RWPE2 (cell line): Measurements from ENCODE around the gene DIDO1.
A peak's percentile ranks its signal among the peaks of the same experiment; 100 is the strongest.

ENCODE experiments used
- ATAC-seq: fragments of 200-7000 bp; cut with Tn5 transposase; 3 replicates; pipeline ENCODE4 v1.9.1; 2021; ENCODE audit warnings: low read depth
- DNase-seq: peaks from one replicate; pipeline ENCODE4 v3.0.0-alpha.2; 2020; ENCODE audit warnings: low spot score
- H3K27ac ChIP-seq: fragments of 450-650 bp; 2 replicates; pipeline ENCODE4 v1.5.1; 2017; ENCODE audit warnings: mild to moderate bottlenecking; ENCODE audit not compliant: poor library complexity, severe bottlenecking
- H3K27me3 ChIP-seq: fragments of 250-450 bp; sonication (Bioruptor Pico); 2 replicates; pipeline ENCODE4 v1.5.1; 2021; ENCODE audit warnings: mild to moderate bottlenecking, moderate library complexity; ENCODE audit not compliant: insufficient read depth, poor library complexity, severe bottlenecking
- H3K36me3 ChIP-seq: fragments of 250-450 bp; sonication (Bioruptor Pico); 2 replicates; pipeline ENCODE4 v1.5.1; 2020; ENCODE audit warnings: low read depth, mild to moderate bottlenecking, moderate library complexity
- H3K4me1 ChIP-seq: fragments of 250-450 bp; sonication (Bioruptor Pico); 2 replicates; pipeline ENCODE4 v1.5.1; 2021; ENCODE audit warnings: mild to moderate bottlenecking, moderate library complexity; ENCODE audit not compliant: insufficient read depth, poor library complexity, severe bottlenecking
- H3K4me3 ChIP-seq: fragments of 250-450 bp; sonication (Bioruptor Pico); 2 replicates; pipeline ENCODE4 v1.5.1; 2021; ENCODE audit warnings: mild to moderate bottlenecking, moderate library complexity; ENCODE audit not compliant: severe bottlenecking
- H3K9me3 ChIP-seq: fragments of 250-450 bp; sonication (Bioruptor Pico); 2 replicates; pipeline ENCODE4 v1.5.1; 2021; ENCODE audit warnings: mild to moderate bottlenecking, moderate library complexity; ENCODE audit not compliant: severe bottlenecking
- TF ChIP-seq, protein P1 (sequence below): fragments of 450-650 bp; IDR thresholded peaks from one replicate; pipeline ENCODE4 v1.5.1; 2017; ENCODE audit warnings: mild to moderate bottlenecking, moderate library complexity; ENCODE audit not compliant: poor library complexity, severe bottlenecking

Gene DIDO1

DNA sequence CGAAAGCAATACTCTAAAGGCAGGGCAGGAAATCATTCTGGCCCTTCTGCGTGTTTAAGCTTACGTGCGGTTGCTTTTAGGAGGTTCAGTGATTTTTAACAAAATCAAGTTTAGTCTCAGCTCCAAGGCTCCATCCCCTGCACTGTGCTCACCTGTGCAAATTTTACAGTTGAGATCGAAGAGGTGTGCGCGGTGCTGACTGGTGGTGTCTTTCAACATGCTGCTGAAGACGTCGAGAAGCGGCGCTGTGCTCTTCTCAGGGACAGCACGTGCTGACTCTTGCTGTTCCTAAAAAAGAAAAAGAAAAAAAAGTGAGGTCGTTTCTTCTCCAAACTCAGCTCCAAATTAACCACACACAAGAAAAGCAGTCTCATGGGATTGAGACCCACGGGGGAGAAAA, 32.0 kb downstream of the DIDO1 start:
- peaks cover 2% of the 10 kb centered on the region for H3K4me1 ChIP-seq
- no peak overlapping the region for H3K4me3 ChIP-seq
- peaks cover 79% of the 10 kb centered on the region for H3K36me3 ChIP-seq
- TF ChIP-seq, protein P1, sequence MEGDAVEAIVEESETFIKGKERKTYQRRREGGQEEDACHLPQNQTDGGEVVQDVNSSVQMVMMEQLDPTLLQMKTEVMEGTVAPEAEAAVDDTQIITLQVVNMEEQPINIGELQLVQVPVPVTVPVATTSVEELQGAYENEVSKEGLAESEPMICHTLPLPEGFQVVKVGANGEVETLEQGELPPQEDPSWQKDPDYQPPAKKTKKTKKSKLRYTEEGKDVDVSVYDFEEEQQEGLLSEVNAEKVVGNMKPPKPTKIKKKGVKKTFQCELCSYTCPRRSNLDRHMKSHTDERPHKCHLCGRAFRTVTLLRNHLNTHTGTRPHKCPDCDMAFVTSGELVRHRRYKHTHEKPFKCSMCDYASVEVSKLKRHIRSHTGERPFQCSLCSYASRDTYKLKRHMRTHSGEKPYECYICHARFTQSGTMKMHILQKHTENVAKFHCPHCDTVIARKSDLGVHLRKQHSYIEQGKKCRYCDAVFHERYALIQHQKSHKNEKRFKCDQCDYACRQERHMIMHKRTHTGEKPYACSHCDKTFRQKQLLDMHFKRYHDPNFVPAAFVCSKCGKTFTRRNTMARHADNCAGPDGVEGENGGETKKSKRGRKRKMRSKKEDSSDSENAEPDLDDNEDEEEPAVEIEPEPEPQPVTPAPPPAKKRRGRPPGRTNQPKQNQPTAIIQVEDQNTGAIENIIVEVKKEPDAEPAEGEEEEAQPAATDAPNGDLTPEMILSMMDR: no peak
- DNase-seq (peak; percentile 67), ATAC-seq (no peak)
- no peak overlapping the region for H3K27ac ChIP-seq
- no peaks in the 10 kb centered on the region for H3K27me3 ChIP-seq
- H3K9me3 ChIP-seq: no peaks in the 10 kb centered on the region

DNA sequence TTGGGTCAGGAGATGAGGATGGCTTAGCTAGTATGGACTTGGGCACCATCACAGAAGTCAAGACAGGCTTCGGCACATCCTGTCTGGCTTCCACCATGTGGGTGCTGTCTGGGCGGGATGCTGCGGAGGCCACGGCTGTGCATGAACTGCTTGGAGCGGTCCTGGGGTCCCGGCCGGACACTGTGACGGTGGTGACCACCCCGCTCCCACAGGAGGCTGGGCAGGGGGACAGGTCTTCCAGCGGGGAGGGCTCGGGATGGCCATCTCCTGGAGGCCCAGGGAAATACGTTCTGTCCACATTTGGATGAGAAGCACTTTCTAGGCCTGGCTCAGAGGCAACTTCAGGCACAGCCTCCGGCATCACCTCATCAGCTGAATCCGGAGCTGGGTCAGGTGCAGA, 32.6 kb downstream of the DIDO1 start:
- Histone ChIP-seq H3K4me1 (no peaks in the 10 kb centered on the region), H3K27ac (no peak overlapping the region), H3K36me3 (peaks cover 84% of the 10 kb centered on the region), H3K9me3 (no peaks in the 10 kb centered on the region), H3K27me3 (no peaks in the 10 kb centered on the region), H3K4me3 (no peak overlapping the region)
- DNase-seq (peak; percentile 87), ATAC-seq (no peak)
- TF ChIP-seq, protein P1: peak; percentile 18

DNA sequence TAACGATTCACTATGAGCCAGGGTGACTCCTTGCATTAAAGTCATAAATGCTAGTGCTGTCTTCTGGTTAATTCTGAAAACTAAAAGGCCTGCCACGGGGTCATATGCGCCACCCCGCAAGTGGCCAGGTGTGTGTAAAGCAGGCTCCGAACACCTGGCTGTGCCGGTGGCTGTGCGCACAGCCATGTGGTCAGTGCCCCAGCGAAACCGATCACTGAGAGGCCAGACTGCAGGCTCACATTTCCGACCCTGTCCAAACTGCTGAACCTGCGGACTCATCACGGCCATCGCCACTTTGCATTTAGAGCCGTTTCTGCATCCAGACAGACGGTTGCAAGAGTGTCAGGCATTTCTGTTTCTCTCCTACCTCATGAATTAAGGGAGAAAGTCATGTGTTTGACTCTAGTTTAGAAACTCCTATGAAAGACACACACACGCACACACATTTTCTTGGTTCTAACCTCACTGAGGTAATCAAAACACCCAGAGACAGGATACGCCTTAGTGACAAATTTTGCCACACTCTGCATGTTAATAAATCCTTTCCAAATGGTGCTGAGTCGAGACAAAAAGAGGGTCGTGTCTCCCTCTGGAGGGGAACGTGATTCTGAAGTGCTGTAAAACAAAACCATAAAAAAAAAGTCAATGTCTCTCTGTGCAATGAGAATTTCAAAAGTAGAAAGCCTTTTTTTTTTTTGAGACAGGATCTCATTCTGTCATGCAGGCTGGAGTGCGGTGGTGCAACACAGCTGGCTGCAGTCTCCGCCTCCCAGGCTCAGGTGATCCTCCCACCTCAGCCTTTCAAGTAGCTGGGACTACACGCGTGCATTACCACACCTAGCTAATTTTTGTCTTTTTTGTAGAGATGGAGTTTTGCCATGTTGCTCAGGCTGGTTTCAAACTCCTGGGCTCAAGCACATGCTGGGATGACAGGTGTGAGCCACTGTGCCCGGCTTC, 33.7 kb downstream of the DIDO1 start:
- Histone ChIP-seq H3K36me3 (peaks cover 95% of the 10 kb centered on the region), H3K27ac (no peak overlapping the region), H3K4me3 (no peak overlapping the region), H3K9me3 (no peaks in the 10 kb centered on the region), H3K4me1 (peaks cover 5% of the 10 kb centered on the region), H3K27me3 (no peaks in the 10 kb centered on the region)
- DNase-seq: peak; percentile 72
- TF ChIP-seq, protein P1: no peak
- no peak for ATAC-seq

DNA sequence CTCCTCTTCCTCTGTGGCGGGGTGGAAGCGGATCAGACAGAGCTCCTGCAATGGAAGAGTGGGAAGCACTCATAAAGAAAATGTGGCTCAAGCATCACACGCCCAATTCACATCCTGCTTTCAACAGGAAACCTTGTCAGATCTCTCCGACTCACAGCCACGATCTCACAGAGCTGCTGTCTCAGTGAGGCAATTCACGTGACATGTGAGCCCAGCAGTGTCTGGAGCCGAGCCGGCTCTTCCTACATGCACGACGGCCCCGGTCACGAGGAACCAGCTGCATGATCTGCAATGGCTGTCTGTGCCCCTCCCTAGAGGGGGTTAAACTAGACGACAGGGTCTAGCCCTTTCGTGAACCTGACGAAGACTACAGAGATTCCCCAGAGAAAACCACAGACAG, 35.2 kb downstream of the DIDO1 start:
- no peak overlapping the region for H3K4me3 ChIP-seq
- H3K9me3 ChIP-seq: no peaks in the 10 kb centered on the region
- peaks cover 11% of the 10 kb centered on the region for H3K4me1 ChIP-seq
- no peak overlapping the region for H3K27ac ChIP-seq
- TF ChIP-seq, protein P1: no peak
- DNase-seq (peak; percentile 81), ATAC-seq (no peak)
- no peaks in the 10 kb centered on the region for H3K27me3 ChIP-seq
- H3K36me3 ChIP-seq: peaks cover 94% of the 10 kb centered on the region

DNA sequence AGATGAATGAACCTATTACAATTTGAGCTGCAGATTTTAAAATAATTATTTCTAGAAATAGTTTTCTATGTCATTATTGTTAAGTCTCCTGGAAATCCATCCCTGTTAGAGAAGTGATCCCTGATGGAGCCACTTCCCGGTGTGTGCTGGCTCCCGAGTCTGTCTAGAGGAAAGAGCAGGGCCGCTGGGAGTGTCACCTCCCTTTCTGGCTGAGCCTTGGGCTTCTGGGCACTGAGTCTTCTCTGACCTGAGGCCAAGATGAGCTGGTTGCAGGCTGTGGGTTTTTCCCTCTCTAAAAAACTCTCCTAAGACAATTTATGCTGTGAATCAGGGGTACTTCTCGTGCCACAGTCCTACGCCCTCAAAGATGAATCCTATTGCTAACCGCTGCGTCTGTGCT, 35.9 kb downstream of the DIDO1 start:
- no peak for ATAC-seq
- H3K27ac ChIP-seq: no peak overlapping the region

More for the DNA sequence above, 35.9 kb downstream of the DIDO1 start:
- H3K4me1 ChIP-seq: peaks cover 11% of the 10 kb centered on the region
- TF ChIP-seq, protein P1: no peak
- no peak overlapping the region for H3K4me3 ChIP-seq
- DNase-seq: no peak
- H3K9me3 ChIP-seq: no peaks in the 10 kb centered on the region
- peaks cover 87% of the 10 kb centered on the region for H3K36me3 ChIP-seq
- no peaks in the 10 kb centered on the region for H3K27me3 ChIP-seq
